ENCODE data around the gene EML5.

GRCh38 chr14:88612981-88613380, 179.8 kb downstream of the EML5 start:
- TF ChIP-seq POLR2A (IDR thresholded peaks at IDR 0.05), result no peak
- no peak for TF ChIP-seq CTCF (IDR thresholded peaks at IDR 0.05)
